Fibroblast of skin of right quadriceps (primary cell): ENCODE results near the gene ASIP.
A peak's percentile ranks its signal among the peaks of the same experiment; 100 is the strongest.
"Not testable (repeated sequence)": the region's sequence is repeated elsewhere in the genome, so short reads cannot be mapped to it uniquely, and the experiment has no call there.

Experiments
- DNase-seq: peaks from one replicate; pipeline ENCODE4 v3.0.0-alpha.2; 2013

Gene ASIP

GRCh38 chr20:34243377-34243776 is 2.2 kb downstream of the ASIP start:
- no peak for DNase-seq

DNA sequence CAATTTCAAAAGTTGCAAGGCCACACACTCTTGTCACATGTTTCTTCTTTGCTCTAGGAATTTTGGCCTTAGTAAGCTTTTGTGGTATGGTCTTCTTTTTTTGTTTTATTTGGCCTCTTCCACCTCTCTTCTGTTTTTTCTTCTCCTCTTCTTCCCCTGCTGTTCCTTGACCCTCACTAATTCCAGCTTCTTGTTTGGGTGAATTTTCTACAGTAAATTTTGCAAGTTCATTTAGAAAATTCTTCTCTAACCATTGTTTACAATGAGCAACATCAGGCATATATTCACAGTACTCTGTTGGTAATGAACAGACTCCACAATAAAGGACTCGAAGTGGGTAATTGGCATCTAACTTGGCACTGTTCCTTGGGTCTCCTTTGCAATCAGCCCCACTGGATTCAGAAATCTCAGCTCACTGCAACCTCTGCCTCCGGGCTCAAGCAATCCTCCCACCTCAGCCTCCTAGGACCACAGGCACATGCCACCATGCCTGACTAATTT is 5.0 kb downstream of the ASIP start:
- no peak for DNase-seq

DNA sequence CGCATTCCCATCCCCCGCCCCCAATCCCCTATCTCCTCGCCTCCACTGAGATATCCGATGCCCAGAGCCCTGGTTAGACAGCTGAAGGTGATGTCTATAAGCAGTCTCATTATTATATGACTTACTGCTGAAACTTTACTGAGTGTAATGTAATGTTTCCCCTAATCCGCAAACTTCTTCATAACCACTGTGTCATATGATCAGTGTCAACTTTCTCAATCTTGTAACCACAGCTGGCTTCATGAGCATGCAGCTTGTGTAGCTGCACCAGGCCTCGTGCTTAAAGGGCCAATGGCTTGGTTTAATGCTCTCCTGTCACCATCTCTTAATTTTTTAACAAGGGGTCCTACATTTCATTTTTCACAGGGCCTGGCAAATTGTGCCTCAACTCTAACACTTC is 8.1 kb downstream of the ASIP start:
- peak; percentile 73 for DNase-seq

DNA sequence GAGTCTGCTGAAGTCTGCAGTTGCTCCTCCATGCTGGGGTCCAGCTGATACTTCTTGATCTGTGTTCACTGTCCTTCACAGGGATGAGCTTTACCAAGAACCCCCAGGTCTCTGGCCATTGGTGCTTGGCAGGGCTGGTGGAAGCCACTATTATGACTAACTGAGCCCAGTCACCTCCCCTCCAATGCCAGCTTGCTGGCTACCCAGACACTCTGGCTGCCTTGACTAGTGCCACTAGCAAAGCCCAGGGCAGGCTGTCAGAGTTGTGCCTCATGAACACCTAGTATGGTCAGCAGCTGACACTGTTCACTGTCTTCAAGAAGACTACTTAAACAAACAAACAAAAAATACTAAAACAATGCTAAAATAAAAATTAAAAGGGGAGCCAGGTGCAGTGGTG is 8.8 kb downstream of the ASIP start:
- no peak for DNase-seq

DNA sequence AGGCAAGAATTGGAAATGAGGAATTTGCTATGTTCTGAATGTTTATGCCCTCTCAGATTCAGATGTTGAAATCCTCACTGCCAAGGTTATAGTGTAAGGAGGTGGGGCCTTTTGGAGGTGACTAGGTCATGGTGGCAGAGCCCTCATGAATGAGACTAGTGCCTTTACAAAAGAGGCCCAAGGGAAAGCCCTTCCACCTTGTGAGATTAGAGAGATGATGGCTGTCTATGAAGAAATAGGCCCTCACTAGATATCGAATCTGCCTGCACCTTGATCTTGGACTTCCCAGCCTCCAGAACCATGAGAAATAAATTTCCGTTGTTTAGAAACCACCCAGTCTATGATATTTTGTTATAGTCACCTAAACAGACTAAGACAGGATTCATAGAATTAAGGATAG is 10.4 kb downstream of the ASIP start:
- DNase-seq = no peak

DNA sequence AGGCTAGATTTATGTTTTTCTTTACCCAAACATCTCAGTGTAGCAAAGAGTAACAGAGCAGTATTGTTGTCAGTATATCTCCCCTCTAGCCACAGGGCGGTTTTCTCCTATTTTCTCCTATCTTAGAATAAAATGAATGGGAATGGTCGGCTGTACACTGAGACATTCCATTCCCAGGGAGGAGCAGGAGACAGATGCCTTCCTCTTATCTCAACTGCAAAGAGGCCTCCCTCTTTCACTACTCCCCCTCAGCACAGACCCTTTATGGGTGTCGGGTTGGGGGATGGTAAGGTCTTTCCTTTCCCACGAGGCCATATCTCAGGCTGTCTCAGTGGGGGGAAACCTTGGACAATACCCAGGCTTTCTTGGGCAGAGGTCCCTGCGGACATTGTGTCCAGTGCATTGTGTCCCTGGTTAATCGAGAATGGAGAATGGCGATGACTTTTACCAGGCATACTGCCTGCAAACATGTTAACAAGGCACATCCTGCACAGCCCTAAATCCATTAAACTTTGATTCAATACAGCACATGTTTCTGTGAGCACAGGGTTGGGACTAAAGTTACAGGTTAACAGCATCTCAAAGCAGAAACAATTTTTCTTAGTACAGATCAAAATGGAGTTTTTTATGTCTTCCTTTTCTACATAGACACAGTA is 11.3 kb downstream of the ASIP start:
- not testable (repeated sequence) for DNase-seq

DNA sequence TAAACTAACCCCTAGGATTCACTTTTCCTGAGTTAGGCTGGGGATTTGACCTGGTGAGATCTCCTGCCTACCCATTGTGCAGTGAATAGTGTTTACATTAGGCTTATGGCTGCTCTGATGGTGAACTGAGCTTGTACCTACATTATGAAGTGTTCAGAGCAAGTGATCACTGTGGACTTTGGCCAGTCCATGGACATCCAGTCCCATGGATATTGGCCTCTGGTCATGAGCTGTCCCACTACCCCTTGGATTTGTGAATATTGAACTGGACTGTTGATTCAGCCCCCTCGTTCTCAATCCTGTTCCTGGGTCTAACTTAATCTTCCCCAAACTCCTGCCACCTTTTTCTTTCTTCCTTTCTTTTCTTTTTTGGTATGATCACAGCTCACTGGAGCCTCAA is 13.8 kb downstream of the ASIP start:
- DNase-seq = no peak

- no peak for DNase-seq
Measured at GRCh38 chr20:34256629-34257124, 15.5 kb downstream of the ASIP start.

- DNase-seq = peak; percentile 44
Measured at GRCh38 chr20:34260208-34260942, 19.2 kb downstream of the ASIP start.

GRCh38 chr20:34262488-34263288 is 21.5 kb downstream of the ASIP start:
- DNase-seq = peak; percentile 23

- DNase-seq = not testable (repeated sequence)
Measured at GRCh38 chr20:34263468-34263867, 22.2 kb downstream of the ASIP start.

- DNase-seq = no peak
Measured at GRCh38 chr20:34264141-34264540, 22.9 kb downstream of the ASIP start.

DNA sequence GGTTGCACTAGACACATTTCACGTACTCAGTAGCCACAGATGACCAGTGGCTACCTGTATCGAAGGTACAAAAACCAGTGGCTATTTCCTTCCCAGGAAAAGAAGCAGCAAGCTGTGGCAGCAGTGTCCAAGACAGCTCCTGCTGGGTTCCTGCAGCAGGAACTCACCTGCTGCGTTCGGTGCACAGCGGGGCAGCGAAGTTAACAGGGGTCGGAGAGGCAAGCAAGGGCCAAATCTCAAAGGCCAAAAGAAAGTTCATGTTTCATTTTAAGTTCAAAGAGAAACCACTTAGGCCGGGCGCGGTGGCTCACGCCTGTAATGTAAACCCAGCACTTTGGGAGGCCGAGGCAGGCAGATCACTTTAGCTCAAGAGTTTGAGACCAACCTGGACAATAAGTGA is 26.9 kb downstream of the ASIP start:
- no peak for DNase-seq

- DNase-seq = peak; percentile 28
Measured at GRCh38 chr20:34268851-34269636, 27.8 kb downstream of the ASIP start.

DNA sequence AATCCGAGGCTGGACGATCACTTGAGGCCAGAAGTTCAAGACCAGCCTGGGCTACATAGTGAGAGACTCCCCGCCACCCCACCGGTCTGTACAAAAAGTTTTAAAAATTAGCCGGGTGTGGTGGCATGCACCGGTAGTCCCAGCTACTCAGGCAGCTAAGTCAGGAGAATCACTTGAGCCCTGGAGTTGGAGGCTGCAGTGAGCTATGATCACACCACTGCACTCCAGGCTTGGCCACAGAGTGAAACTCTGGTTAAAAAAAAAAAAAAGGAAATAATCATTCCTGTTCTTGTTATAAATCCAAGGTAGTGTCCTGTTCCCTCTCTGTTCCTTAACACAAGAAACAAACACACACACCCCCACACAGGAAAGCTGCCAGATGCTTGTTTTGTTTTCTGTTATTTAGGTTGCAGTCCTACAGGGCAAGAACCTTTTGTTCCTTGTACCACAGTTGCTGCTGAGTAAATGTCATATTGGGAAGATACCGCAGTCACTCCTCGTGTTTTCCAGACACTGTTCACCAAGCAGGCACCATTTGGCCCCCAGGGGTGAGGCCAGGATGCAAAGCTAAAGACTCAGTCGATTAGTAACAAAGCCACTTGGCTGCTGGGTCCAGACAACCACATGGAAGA is 28.9 kb downstream of the ASIP start:
- DNase-seq = no peak

DNA sequence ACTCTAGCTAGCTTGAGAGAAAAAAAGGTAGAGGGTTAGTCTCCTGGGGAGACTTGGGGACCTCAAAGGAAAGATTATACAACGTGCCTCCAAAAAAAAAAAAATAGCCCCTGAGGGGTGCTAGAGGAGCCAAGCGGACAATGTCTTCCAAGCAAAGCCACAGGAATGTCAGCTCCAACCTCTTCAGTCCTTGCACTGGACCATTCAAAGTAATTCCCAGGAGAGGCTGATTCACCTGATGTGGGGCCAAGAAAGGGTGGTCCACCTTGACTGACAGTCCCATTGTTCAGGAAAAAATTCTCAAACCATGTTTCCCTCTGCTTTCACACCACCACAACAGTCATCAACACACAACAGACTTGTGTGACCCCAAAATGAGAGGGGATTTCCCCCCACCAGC is 30.7 kb downstream of the ASIP start:
- peak; percentile 81 for DNase-seq

- DNase-seq = no peak
Measured at GRCh38 chr20:34274694-34275093, 33.5 kb downstream of the ASIP start.

DNA sequence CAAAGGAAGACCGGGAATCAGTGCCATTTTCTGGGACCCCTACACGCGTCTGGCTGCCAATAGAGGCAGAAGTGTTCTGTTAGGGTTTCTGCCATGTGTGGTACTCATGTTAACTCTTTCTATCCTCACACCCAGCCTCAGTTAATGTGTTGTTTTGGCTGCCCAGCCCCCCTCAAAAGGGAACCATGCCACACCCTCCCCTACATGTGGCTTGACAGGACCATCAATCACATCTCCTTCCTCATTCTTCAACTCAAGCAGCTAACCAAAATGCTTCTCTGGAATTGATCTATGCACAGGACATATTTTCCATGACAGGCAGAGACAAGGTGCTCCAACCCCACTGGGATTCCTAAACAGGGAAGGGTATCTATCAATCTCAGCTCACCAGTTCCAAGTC is 40.0 kb downstream of the ASIP start:
- DNase-seq = no peak

- DNase-seq = no peak
Measured at GRCh38 chr20:34282041-34282440, 40.8 kb downstream of the ASIP start.

DNA sequence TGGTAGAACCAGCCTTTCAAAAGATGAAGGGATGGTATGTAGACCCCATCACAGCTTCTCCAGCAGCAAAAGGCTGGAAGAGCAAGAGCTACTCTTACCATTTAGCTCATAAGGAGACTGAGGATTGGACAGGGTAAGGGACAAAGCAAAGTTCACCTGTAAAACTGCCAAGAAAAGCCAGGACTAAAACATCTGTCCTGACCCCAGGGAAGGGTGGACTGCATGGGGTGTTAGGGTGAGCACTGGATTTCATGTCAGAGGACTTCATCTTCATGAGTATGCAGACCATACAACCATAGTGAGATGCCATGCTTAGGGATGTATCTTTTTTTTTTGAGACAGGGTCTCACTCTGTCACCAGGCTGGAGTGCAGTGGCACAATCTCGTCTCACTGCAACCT is 42.6 kb downstream of the ASIP start:
- DNase-seq = no peak

- no peak for DNase-seq
Measured at GRCh38 chr20:34285450-34285849, 44.2 kb downstream of the ASIP start.

DNA sequence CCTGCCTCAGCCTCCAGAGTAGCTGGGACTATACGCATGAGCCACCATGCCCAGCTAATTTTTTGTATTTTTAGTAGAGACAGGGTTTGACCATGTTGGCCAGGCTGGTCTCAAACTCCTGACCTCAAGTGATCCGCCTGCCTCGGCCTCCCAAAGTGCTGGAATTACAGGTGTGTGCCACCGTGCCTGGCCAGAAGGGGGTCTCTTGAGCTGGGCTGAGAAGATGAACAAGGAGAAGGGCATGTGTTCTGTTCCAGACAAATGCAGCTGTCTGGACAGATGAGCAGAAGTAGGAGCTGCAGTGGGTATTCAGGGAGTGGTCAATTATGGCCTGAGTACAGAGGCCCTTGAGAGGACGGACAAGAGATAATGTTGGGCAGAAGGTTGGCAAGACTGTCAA is 46.3 kb downstream of the ASIP start:
- DNase-seq = not testable (repeated sequence)
